Astrocyte (in vitro differentiated cells and primary cell): ENCODE measurements around the gene OPN3. TPM values are rescaled to one million over a fixed set of nuclear protein-coding genes. Genes with fewer than 3 reads are reported as not detected.

Experiments used
- DNase-seq: peaks from one replicate; pipeline ENCODE4 v3.0.0-alpha.2; 2010; ENCODE audit warnings: low read depth
- FAIRE-seq: peaks from 2 replicates; lab custom pipeline; 2011; peaks lifted over from hg19 to GRCh38; lab: Jason Lieb, UNC
- H2AFZ ChIP-seq: 2 replicates; pipeline ENCODE4 v1.6.0; 2012; ENCODE audit warnings: low read depth, low read length, inconsistent platforms
- H3K27ac ChIP-seq: 2 replicates; pipeline ENCODE4 v1.5.1; 2011; ENCODE audit warnings: low read depth, low read length, inconsistent platforms
- H3K27me3 ChIP-seq: 2 replicates; pipeline ENCODE4 v1.6.0; 2011; ENCODE audit warnings: low read length, inconsistent platforms; ENCODE audit not compliant: insufficient read depth
- H3K36me3 ChIP-seq: 2 replicates; pipeline ENCODE4 v1.5.1; 2011; ENCODE audit warnings: low read length, inconsistent platforms; ENCODE audit not compliant: insufficient read depth
- H3K4me1 ChIP-seq: 2 replicates; pipeline ENCODE4 v1.5.1; 2011; ENCODE audit warnings: low read length, inconsistent platforms; ENCODE audit not compliant: insufficient read depth
- H3K4me2 ChIP-seq: 2 replicates; pipeline ENCODE4 v1.6.0; 2012; ENCODE audit warnings: low read length, inconsistent platforms
- H3K4me3 ChIP-seq: 2 replicates; pipeline ENCODE4 v1.5.1; 2011; ENCODE audit warnings: low read depth, mild to moderate bottlenecking, low read length, inconsistent platforms; ENCODE audit not compliant: insufficient read depth
- H3K79me2 ChIP-seq: 2 replicates; pipeline ENCODE4 v1.6.0; 2012; ENCODE audit warnings: mild to moderate bottlenecking, low read length, inconsistent platforms; ENCODE audit not compliant: insufficient read depth
- H3K9ac ChIP-seq: 2 replicates; pipeline ENCODE4 v1.6.0; 2012; ENCODE audit warnings: mild to moderate bottlenecking, low read length, inconsistent platforms
- H3K9me3 ChIP-seq: 2 replicates; pipeline ENCODE4 v1.5.1; 2012; ENCODE audit warnings: low read depth, mild to moderate bottlenecking, low read length, inconsistent platforms; ENCODE audit not compliant: insufficient read depth
- H4K20me1 ChIP-seq: 2 replicates; pipeline ENCODE4 v1.6.0; 2012; ENCODE audit warnings: low read length, inconsistent platforms; ENCODE audit not compliant: insufficient read depth
- H3K27ac Mint-ChIP-seq: one replicate; pipeline ENCODE4 v1.8.0; 2021; ENCODE audit warnings: mild to moderate bottlenecking, mixed read lengths; ENCODE audit not compliant: unreplicated experiment
- H3K27me3 Mint-ChIP-seq: one replicate; pipeline ENCODE4 v1.8.0; 2021; ENCODE audit warnings: low read depth, mixed read lengths; ENCODE audit not compliant: unreplicated experiment
- H3K36me3 Mint-ChIP-seq: one replicate; pipeline ENCODE4 v1.8.0; 2021; ENCODE audit warnings: low read depth, mixed read lengths; ENCODE audit not compliant: unreplicated experiment
- H3K4me1 Mint-ChIP-seq: one replicate; pipeline ENCODE4 v1.8.0; 2021; ENCODE audit warnings: low read depth, mixed read lengths; ENCODE audit not compliant: unreplicated experiment
- H3K4me3 Mint-ChIP-seq: one replicate; pipeline ENCODE4 v1.8.0; 2021; ENCODE audit warnings: mild to moderate bottlenecking, moderate library complexity, mixed read lengths; ENCODE audit not compliant: unreplicated experiment
- H3K9me3 Mint-ChIP-seq: one replicate; pipeline ENCODE4 v1.8.0; 2021; ENCODE audit warnings: mild to moderate bottlenecking, mixed read lengths; ENCODE audit not compliant: unreplicated experiment
- CTCF ChIP-seq: IDR thresholded peaks from 2 replicates; pipeline ENCODE4 v1.5.1; 2011; ENCODE audit warnings: low read depth, mild to moderate bottlenecking, inconsistent platforms, low read length, moderate library complexity; ENCODE audit not compliant: insufficient read depth
- EZH2 ChIP-seq: IDR thresholded peaks from 2 replicates; pipeline ENCODE4 v1.6.1; 2012; ENCODE audit warnings: mild to moderate bottlenecking, low read length, inconsistent platforms; ENCODE audit not compliant: insufficient read depth
- total RNA-seq: library from RNA; stranded (reverse); gene quantifications from 2 replicates; pipeline ENCODE4 v1.2.1, GENCODE V29; 2021

OPN3 gene
- total RNA-seq, 1 donor from 2014 or later: 16.9 TPM

GRCh38 chr1:241646201-241646600 is 6.0 kb upstream of the OPN3 start:
- no peak for DNase-seq
- Histone ChIP-seq H3K4me3 (no peak overlapping the region), H3K79me2 (no peaks in the 10 kb centered on the region), H3K9me3 (no peaks in the 10 kb centered on the region), H3K9ac (no peak overlapping the region), H4K20me1 (no peaks in the 10 kb centered on the region), H2AFZ (no peak overlapping the region), H3K36me3 (no peaks in the 10 kb centered on the region), H3K4me1 (peaks cover 5% of the 10 kb centered on the region), H3K27me3 (no peaks in the 10 kb centered on the region), H3K4me2 (no peak overlapping the region), H3K27ac (no peak overlapping the region)
- H3K27ac Mint-ChIP-seq: no peak overlapping the region
- peaks cover 2% of the 10 kb centered on the region for H3K9me3 Mint-ChIP-seq
- no peak for FAIRE-seq
- H3K4me1 Mint-ChIP-seq: peaks cover 15% of the 10 kb centered on the region
- H3K4me3 Mint-ChIP-seq: no peak overlapping the region
- H3K36me3 Mint-ChIP-seq: no peaks in the 10 kb centered on the region
- peaks cover 6% of the 10 kb centered on the region for H3K27me3 Mint-ChIP-seq
- no peak for TF ChIP-seq CTCF
- TF ChIP-seq EZH2: no peak

- H3K27me3 Mint-ChIP-seq: peaks cover under 1% of the 10 kb centered on the region
Observed at GRCh38 chr1:241645199-241645598, 5.0 kb upstream of the OPN3 start.

More at GRCh38 chr1:241645199-241645598, 5.0 kb upstream of the OPN3 start:
- Histone ChIP-seq H3K9ac (no peak overlapping the region), H3K4me1 (peaks cover 5% of the 10 kb centered on the region), H3K79me2 (no peaks in the 10 kb centered on the region), H4K20me1 (no peaks in the 10 kb centered on the region), H3K9me3 (no peaks in the 10 kb centered on the region), H3K27me3 (no peaks in the 10 kb centered on the region), H2AFZ (no peak overlapping the region), H3K4me2 (no peak overlapping the region), H3K4me3 (no peak overlapping the region), H3K36me3 (no peaks in the 10 kb centered on the region), H3K27ac (no peak overlapping the region)
- H3K4me1 Mint-ChIP-seq: peaks cover 20% of the 10 kb centered on the region
- no peak for TF ChIP-seq CTCF
- no peak for TF ChIP-seq EZH2
- H3K4me3 Mint-ChIP-seq: no peak overlapping the region
- no peak for DNase-seq
- no peaks in the 10 kb centered on the region for H3K36me3 Mint-ChIP-seq
- peaks cover 2% of the 10 kb centered on the region for H3K9me3 Mint-ChIP-seq
- no peak for FAIRE-seq
- H3K27ac Mint-ChIP-seq: no peak overlapping the region
